Stimulated activated CD4-positive, alpha-beta T cell treated with anti-CD3 and anti-CD28 coated beads, Interleukin-1b, Interleukin-23, amount 100 ng/mL, for 48 hours (primary cell): Measurements from ENCODE around the gene TMEM114.
"Not testable (repeated sequence)": the region's sequence is repeated elsewhere in the genome, so short reads cannot be mapped to it uniquely, and the experiment has no call there.

Experiments
- DNase-seq: peaks from one replicate; pipeline ENCODE4 v3.0.0-alpha.2; 2020

Gene TMEM114

DNA sequence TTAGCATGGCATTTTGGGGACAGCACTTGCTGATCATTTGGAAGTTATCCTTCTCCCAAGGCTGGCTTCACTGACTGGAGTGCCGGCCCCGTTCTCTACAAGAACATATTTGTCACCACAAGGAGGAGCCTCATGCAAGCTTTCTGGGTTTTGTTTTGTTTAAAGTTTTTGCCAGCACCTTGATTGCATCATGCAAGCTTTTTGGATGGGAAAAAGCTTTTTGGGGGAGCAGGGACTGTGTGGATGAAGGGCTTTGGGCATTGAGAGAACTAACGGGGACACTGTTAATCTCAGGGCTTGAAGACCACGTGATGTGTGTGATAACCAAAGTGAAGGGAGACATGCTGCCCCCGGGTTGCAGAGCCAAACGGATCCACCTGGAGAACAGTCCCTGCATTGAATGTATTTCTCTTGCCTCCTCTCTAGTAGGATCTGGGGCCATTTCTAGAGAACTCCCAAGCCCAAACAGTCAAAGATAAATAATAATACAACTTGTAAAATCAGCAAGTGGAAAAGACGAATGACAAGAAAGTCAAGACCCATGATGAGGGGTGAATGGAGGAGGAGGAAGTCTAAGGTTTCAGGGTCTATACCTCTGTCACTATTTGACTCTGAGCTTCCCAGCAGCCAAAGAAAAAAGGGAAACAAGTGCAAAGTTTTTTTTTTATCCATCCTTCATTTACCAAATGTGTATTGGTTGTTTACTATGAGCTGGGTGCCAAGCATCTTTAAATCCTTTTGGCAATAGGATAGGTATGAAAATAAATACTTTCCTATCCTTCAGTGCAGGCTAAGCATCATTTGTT lies 17.2 kb downstream of the TMEM114 start:
- no peak for DNase-seq

DNA sequence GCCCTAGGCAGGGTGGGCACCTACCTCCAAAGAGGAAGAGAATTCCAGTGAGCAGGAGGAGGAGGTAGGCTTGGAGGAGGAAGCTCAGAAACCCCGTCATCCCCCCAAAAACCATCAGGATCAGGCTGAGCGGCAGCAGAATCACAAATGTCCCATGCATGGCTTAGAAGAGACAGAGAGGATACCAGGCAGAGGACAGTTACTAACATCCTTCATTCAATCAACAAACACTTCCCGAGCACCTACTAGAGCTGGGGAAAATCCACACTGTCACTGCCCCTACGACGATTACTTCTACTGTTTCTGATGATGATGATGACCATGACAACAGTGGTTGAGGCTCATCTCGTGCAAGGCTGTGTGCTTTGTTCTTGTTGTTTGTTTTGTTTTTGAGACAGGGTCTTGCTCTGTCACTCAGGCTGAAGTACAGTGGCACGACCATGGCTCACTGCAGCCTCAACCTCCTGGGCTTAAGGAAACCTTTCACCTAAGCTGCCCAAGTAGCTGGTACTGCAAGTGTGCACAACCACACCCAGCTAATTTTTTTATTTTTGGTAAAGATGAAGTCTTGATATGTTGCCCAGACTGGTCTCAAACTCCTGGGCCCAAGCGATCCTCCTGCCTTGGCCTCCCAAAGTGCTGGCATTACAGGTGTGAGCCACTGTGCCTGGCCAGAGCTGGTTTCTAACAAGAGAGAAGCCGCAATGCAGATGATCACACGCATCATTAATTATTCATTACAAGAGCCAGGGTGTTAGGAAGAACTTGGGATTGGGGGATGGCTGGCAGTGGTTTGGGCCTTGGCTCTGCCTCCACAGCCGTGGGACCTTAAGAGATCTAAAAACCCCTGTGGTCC lies 18.0 kb downstream of the TMEM114 start:
- no peak for DNase-seq

DNA sequence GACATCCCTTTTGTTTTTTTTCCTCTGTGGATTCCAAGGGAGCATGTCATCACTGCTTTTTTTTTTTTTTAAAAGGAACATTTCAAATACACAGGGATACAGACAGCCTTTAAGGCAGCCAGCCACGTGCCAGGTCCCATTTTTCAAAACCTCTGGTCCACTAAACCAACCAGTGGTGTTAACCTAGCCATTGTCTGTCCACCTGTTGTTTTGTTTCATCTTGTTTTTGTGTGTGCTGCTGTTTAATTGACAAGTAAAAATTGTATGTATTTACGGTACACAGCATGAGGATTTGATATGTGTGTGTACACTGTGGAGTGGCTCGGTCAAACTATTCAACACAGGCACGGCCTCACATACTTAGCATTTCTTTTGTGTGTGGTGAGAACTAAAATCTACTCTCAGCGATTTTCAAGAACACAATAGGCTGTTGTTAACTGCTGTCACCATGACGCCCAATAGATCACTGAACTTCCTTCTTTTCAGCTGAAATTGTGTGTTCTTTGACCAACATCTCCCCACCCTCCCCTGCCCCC lies 19.2 kb downstream of the TMEM114 start:
- no peak for DNase-seq

DNA sequence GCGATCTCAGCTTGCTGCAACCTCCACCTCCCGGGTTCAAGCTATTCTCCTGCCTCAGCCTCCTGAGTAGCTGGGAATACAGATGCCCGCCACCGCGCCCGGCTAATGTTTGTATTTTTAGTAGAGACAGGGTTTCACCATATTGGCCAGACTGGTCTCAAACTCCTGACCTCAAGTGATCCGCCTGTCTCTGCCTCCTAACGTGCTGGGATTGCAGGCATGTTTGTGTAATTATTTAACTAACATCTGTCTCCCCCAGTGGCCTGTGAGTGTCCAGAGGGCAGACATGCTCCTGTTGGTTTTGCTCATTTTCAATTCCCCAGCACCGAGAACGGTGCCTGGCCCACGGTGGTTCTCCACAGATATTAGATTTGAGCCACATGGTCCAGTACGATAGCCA lies 19.9 kb downstream of the TMEM114 start:
- not testable (repeated sequence) for DNase-seq

DNA sequence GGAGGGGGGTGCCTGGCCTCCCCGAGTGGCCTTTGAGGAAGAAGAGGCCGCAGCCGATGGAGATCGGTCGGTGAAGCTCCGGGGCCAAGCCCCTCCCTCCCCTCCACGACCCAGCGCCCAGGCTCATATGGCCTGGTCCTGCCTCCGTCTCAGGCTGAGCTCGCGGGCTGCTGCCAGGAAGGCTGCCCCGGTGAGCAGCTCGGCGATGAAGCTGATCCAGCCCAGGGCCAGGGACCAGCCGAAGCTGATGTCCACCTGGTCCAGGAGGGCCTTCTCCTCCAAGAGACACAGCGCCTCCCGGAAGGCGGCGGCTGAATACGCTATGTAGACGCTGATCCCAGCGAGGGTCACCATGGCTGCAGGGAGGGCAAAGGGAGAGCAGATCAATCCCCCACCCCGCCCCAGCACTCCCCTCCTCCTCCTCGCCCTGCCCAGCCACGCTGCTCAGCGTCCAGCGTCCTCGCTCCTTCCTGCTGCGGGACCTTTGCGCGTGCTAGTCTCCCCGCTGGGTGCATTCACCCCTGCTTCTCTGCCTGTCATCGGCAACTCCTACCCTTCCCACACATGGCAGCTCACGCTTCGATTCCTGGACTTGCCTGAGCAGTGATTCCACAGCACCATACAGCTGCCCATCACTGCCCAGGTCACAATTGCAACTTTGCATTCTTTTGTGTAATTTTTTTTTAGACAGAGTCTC lies 20.5 kb downstream of the TMEM114 start:
- DNase-seq: no peak

DNA sequence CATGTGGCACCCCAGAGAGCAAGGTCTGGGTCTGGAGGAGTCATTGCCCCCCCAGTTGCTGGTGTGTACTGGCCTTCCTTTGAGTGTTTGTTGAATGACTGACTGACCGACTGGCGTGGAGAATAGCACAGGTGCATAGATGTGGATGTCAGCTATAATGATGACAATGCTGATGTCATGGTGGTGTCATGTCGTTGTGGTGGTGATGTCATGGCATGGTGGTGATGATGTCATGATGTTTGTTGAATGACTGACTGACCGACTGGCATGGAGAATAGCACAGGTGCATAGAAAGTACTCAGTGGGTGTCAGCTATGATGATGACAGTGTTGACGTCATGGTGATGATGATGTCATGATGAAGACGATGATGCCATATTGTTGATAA lies 22.1 kb downstream of the TMEM114 start:
- no peak for DNase-seq

DNA sequence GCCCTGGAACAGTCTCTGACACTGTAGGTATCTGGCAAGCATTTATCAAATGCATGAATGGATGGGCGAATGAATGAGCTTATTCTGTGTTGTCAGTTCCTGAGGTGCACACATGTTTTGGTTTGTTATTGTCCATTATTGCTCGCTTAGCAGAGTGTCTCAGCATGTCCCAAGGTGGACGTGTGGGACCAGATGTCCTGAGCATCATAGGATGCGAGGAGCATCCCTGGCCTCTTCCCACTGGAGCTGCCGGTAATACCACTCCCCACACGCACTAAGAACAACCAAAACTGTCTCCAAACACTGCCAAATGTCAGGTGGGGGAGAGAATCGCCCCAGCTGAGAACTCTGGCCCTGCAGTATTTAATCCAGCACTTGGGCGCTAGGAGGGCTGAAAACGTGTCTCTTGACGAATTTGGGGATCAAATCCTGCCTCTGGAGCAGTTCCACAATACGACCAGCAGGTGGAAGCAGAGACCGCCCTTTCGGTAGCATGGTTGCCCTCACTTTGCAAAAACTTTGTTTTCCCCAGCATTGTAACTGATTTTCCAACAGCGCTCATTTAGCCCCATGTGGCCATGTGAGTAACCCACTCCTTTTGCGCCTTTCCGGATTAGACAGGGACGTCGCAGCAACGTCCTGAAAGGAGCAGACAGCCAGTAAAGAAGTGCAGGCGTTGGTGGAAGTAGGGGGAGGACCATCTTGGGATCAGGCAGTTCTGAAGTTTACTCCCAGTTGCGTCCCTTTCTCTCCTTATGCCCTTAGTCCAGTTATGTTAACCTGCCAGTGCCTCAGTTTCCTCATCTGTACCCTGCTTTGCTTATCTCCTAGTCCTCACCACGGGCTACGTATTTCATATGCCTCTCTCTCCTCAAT lies 22.7 kb downstream of the TMEM114 start:
- peak; percentile 81 for DNase-seq

DNA sequence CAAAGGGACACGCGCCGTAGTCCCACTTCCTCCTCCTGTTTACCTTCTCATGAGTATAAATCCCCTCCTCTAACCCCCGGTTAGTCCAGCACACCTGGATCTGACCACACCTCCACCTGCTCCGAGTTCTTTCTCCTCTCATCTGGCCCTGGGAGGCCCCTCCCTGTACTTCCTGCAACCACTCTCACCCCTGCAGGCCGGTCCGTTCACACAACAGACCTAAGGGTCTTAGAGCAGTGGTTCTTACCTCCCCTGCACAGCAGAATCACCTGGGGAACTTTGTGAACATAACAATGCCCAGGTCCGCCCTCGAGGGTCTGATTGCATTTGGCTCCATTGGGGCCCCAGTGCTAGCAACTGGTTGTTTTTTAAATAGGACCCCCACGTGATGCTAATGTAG lies 24.8 kb downstream of the TMEM114 start:
- DNase-seq: no peak

DNA sequence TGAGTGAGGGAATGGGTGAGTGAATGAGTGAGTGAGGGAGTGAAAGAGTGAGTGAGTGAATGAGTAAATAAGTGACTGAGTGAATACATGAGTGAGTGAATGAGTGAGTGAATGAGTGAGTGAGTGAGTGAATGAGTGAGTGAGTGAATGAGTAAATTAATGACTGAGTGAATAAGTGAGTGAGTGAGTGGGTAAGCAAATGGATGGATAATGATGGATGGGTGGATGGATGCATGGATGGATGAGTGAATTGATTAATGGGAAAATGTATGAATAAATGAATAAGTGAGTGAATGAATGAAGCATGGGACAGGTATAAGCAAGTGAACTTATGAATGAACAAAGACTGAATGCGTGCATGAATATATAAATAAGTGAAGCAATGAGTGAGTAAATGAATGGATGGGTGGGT lies 25.4 kb downstream of the TMEM114 start:
- DNase-seq: no peak

DNA sequence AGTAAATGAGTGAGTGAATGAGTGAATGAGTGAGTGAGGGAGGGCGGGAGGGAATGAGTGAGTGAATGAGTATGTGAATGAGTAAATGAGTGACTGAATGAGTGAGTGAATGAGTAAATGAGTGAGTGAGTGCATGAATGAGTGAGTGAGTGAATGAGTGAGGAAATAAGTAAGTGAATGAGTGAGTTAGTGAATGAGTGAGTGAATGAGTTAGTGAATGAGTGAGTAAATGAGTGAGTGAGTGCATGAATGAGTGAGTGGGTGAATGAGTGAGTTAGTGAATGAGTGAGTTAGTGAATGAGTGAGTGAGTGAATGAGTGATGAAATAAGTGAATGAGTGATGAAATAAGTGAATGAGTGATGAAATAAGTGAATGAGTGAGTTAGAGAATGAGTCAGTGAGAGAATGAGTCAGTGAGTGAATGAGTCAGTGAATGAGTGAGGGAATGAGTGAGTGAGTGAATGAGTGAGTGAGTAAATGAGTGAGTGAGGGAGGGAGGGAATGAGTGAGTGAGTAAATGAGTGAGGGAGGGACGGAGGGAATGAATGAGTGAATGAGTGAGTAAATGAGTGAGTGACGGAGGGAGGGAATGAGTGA lies 26.3 kb downstream of the TMEM114 start:
- not testable (repeated sequence) for DNase-seq

DNA sequence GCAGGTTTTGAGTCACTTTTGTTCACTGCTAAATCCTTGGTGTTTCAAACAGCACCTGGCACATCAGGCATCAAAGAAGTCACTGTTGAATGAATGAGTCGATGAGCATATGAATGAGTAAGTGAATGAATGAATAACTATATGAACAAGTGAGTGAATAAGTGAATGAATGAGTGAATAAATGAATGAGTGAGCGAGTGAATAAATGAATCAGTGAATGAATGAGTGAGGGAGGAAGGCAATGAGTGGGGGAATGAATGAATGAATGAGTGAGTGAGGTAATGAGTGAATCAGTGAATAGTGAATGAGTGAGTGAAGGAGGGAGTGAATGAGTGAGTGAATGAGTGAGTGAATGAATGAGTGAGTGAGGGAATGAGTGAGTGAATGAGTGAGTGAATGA lies 28.8 kb downstream of the TMEM114 start:
- DNase-seq: no peak

DNA sequence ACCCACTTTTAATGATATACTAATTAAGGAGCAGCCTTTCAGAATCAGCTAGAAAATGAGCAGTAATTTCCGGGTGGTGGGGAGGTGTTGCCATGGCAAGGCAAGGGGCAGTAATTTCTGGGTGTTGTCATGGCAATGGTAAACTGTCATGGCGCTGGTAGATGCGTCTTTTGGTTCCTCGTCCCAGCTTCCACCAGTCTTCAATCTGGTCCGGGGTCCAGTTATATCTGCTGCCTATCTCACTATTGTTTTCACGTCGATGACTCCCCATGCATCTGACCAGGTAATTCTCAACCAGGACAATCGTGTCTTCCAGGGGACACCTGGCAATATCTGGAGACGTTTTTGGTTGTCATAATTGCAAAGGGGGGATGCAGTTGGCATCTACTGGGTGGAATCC lies 34.9 kb downstream of the TMEM114 start:
- DNase-seq: no peak

DNA sequence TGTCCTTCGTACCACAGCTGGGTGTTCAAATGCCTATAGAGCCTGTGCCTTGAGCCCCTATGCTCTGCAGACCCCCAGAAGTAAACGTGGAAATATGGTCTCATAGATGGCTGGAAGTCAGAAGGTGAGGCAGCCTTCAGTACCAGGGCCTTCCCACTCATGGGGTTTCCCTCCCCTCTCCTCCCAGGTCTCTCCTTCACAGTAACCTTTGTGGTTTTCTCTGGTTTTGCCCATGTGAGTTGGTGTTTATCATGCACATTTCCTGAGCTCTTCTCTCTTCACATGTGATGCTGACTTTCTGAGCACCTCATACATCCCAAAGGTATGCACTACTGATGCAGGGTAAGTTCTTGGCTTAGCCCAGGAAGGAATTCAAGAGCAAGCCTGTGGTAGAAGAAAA lies 35.4 kb downstream of the TMEM114 start:
- no peak for DNase-seq

DNA sequence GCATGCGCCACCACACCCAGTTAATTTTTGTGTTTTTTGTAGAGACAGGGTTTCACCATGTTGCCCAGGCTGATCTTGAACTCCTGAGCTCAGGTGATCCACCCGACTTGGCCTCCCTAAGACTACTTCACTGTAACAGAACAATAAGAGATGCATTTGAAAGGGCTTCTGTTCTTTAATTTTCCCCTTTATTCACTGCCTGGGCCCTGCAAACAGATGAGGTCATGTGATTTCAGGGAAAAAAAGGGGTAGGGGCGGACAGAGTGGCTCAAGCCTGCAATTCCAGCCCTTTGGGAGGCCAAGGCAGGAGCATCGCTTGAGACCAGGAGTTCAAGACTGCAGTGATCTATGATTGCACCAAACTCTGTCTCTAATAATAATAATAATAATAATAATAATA lies 36.3 kb downstream of the TMEM114 start:
- no peak for DNase-seq

DNA sequence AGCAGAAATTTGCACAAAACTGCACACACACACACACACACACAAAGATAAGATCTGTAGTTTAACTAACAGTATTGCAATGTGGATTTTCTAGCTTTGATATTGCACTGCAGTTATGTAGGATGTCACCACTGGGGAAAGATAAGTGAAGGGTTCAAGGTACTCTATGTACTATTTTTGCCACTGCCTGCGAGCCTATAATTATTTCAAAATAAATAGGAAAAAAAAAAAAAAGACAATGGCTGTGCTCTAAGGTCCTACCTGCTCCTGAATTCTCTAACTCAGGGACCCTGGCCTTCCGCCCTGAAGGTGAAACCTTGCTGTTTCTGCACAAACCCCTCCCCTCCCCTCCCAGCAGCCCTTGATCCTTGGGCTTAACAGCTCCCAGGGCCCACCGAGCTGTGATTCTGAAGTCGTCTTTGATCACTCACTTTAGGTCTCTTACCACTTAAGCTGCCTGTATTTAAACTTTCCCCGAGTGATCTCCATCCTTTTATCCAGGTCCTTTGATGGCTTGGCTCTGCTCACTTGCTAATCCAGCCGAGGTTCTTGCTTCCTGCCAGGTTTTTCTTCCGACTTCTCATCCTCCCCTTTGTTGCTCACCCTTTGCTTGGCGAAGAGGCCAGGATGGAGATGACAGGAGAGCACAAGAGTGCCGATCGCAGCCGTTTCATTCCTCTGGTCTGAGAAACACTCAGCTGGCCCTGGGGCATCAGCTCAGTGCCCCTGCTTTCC lies 37.7 kb downstream of the TMEM114 start:
- no peak for DNase-seq

DNA sequence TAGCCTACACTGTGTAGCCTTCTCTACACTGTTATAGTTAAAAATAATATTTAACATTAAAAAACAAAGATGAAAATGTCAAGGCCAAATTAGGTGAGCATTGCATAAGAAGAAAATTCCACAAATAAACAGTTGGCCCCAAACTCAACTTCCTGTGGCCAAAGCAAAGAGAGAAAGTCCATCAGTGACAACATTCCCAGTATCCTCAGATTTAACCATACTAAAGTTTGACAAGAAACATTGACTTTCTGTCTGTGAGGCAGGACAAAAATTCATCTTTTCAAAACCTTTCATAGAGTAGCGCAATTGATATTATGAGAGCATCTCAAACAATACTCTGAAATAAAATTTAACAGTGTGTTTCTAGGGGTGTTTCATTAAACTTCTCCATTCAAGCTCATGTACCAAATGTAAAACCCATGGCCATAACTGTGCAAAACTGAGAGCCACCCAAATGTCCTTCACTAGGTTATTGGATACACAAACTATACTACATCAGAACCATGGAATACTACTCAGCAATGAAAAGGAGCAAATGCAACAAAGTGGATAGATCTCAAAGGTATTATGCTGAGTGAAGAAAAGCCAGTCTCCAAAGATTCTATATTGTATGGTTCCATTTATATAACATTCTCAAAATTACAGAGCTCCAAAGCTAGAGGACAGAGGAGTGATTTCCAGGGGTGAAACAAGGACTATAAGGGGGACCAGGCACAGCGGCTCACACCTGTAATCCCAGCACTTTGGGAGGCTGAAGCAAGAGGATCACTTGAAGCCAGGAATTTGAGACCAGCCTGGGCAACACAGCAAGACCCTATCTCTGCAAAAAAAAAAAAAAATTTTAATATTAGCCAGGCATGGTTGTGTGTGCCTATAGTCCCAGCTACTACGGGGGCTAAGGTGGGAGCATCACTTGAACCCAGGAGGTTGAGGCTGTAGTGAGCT lies 38.7 kb downstream of the TMEM114 start:
- no peak for DNase-seq

DNA sequence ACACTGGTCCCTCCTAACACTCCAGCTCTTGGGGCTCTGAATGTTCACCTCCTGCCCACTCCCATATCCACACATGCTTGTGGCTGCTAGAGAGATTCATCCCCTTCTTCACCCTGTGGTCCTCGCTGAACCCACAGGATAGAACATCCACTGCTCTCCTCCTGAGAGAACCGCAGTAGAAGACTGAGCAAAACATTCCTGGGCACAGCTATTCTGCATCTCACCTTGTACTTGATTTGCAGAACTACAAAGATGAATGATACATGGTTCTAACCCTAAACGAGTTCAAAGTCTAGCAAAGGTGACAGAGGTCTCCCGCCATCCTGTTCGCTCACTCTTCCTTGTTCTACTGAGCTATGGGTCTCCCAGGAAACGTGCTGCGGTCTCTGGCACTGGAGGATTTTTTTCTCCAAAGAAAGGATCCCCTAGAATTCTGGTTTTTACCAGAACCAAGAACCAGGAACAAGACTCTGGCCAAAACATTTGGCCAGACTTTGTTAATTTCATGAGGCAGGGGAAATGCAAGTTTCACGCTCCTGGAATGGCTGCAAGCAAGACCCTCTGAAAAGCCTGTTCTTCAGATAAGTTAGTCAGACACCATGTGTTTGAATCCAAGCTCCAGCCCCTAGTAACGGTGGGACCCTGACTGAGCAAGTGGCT lies 39.5 kb downstream of the TMEM114 start:
- no peak for DNase-seq

DNA sequence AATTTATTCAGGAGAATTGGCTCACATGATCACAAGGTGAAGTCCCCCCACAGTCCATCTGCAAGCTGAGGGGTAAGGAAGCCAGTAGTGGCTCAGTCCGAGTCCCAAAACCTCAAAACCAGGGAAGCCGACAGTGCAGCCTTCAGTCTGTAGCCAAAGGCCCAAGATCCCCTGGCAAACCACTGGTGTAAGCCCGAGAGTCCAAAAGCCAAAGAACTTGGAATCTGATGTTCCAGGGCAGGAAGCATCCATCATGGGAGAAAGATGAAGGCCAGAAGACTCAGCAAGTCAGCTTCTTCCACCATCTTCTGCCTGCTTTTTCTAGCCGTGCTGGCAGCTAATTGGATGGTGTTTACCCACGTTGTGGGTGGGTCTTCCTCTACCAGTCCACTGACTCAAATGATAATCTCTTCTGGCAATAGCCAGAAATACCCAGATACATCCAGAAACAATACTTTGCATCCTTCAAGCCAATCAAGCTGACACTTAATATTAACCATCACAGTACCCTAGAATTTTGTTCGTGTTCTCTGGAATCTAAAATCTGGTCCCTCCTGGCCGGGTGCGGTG lies 40.4 kb downstream of the TMEM114 start:
- DNase-seq: no peak

DNA sequence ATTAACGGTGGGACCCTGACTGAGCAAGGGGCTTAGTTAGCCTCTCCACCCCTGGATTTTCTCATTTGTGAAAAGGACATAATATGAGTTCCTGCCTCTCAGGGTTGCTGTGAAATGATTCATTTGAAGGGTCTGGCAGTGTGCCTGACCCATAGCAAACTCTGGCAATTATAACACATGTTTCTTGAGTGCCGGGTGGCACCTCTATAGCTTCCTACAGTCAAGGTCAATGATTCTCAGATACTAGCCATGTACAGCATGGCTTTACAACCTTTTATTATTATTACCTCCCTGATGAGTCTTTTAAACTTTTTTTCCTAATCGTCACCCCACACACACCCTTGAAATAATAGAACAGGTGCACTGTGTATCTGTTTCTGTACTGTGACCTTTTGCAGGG lies 42.1 kb downstream of the TMEM114 start:
- DNase-seq: no peak
